Endothelial cell of hepatic sinusoid (primary cell): ENCODE results near the gene FUCA2.
"Not testable (repeated sequence)": the region's sequence is repeated elsewhere in the genome, so short reads cannot be mapped to it uniquely, and the experiment has no call there.

Experiments used
- in situ Hi-C: cut with HindIII; loops from 2 replicates; pipeline ENCODE4 v1.10.0; 2017; ENCODE audit warnings: low sequenced_read_pairs

Gene FUCA2

GRCh38 chr6:143536866-143537691 is 25.6 kb upstream of the FUCA2 start:
- in situ Hi-C loops: no loop called here

- in situ Hi-C loops: no loop called here
These were observed 24.9 kb upstream of the FUCA2 start for GRCh38 chr6:143536461-143536865.

GRCh38 chr6:143535189-143535614 is 23.7 kb upstream of the FUCA2 start:
- in situ Hi-C loops: no loop called here

GRCh38 chr6:143531720-143532499 is 20.4 kb upstream of the FUCA2 start:
- in situ Hi-C loops: no loop called here

GRCh38 chr6:143529095-143529494 is 17.6 kb upstream of the FUCA2 start:
- in situ Hi-C loops: no loop called here

GRCh38 chr6:143528164-143528811 is 16.8 kb upstream of the FUCA2 start:
- in situ Hi-C loops: no loop called here

- in situ Hi-C loops: no loop called here
These were observed 16.2 kb upstream of the FUCA2 start for GRCh38 chr6:143527677-143528076.

- in situ Hi-C loops: no loop called here
These were observed 13.8 kb upstream of the FUCA2 start for GRCh38 chr6:143525356-143525755.

GRCh38 chr6:143522039-143522600 is 10.6 kb upstream of the FUCA2 start:
- in situ Hi-C loops: no loop called here

GRCh38 chr6:143517447-143517773 is 5.9 kb upstream of the FUCA2 start:
- in situ Hi-C loops: no loop called here

- in situ Hi-C loops: no loop called here
These were observed 5.3 kb upstream of the FUCA2 start for GRCh38 chr6:143516690-143517446.

GRCh38 chr6:143515766-143516355 is 4.3 kb upstream of the FUCA2 start:
- in situ Hi-C loops: no loop called here

GRCh38 chr6:143515061-143515760 is 3.7 kb upstream of the FUCA2 start:
- in situ Hi-C loops: no loop called here

- in situ Hi-C loops: no loop called here
These were observed 1.9 kb upstream of the FUCA2 start for GRCh38 chr6:143513410-143513809.

- in situ Hi-C loops: not testable (repeated sequence)
These were observed 1.2 kb downstream of the FUCA2 start for GRCh38 chr6:143510326-143510725.

- in situ Hi-C loops: no loop called here
These were observed 4.0 kb downstream of the FUCA2 start for GRCh38 chr6:143507358-143508145.

- in situ Hi-C loops: no loop called here
These were observed 4.9 kb downstream of the FUCA2 start for GRCh38 chr6:143506620-143507019.

GRCh38 chr6:143506199-143506598 is 5.3 kb downstream of the FUCA2 start:
- in situ Hi-C loops: no loop called here

GRCh38 chr6:143505537-143505936 is 6.0 kb downstream of the FUCA2 start:
- in situ Hi-C loops: no loop called here
